GM23338 (cell line): ENCODE data around the gene NUAK2.

ENCODE experiments used
- CREB1 ChIP-seq: fragments of 250-450 bp; sonication (Bioruptor Pico); IDR thresholded peaks from 2 replicates; pipeline ENCODE4 v1.5.0; 2020; ENCODE audit warnings: low read depth, mild to moderate bottlenecking, moderate library complexity
- ETS1 ChIP-seq: IDR thresholded peaks from 2 replicates; pipeline ENCODE4 v1.6.1; 2016; ENCODE audit warnings: antibody characterized with exemption
- EZH2 ChIP-seq: fragments of 200-600 bp; sonication (generic); IDR thresholded peaks from one replicate; pipeline ENCODE4 v1.8.0; 2017; ENCODE audit warnings: antibody characterized with exemption, mild to moderate bottlenecking, low read depth; ENCODE audit not compliant: unreplicated experiment
- EZH2phosphoT487 ChIP-seq: fragments of 200-600 bp; sonication (generic); IDR thresholded peaks from one replicate; pipeline ENCODE4 v1.8.1; 2018; ENCODE audit warnings: antibody characterized with exemption; ENCODE audit not compliant: unreplicated experiment
- NANOG ChIP-seq: IDR thresholded peaks from 2 replicates; pipeline ENCODE4 v1.6.1; 2016; ENCODE audit warnings: antibody characterized with exemption, borderline replicate concordance
- POLR2AphosphoS5 ChIP-seq: IDR thresholded peaks from 2 replicates; pipeline ENCODE4 v1.6.1; 2016; ENCODE audit warnings: antibody characterized with exemption, low read depth
- REST ChIP-seq: IDR thresholded peaks from one replicate; pipeline ENCODE4 v1.6.1; 2018; ENCODE audit warnings: antibody characterized with exemption; ENCODE audit not compliant: unreplicated experiment
- STAT1 ChIP-seq: IDR thresholded peaks from one replicate; pipeline ENCODE4 v1.6.1; 2016; ENCODE audit warnings: antibody characterized with exemption; ENCODE audit not compliant: unreplicated experiment
- ZNF114 ChIP-seq: fragments of 250-450 bp; sonication (Bioruptor Pico); IDR thresholded peaks from 2 replicates; pipeline ENCODE4 v1.5.0; 2020; ENCODE audit warnings: mild to moderate bottlenecking, moderate library complexity
- TF ChIP-seq, protein P1 (sequence below), 2 experiments: fragments of 200-600 bp in 1 of 2; sonication (generic) in 1 of 2; conservative IDR thresholded peaks; 2 replicates each; pipeline versions ENCODE4 v1.5.1 to v1.6.1; 2016 to 2017; ENCODE audit warnings: antibody characterized with exemption in 2 of 2, low read depth in 2 of 2, mild to moderate bottlenecking in 2 of 2, moderate library complexity in 1 of 2

- TF ChIP-seq, protein P1, sequence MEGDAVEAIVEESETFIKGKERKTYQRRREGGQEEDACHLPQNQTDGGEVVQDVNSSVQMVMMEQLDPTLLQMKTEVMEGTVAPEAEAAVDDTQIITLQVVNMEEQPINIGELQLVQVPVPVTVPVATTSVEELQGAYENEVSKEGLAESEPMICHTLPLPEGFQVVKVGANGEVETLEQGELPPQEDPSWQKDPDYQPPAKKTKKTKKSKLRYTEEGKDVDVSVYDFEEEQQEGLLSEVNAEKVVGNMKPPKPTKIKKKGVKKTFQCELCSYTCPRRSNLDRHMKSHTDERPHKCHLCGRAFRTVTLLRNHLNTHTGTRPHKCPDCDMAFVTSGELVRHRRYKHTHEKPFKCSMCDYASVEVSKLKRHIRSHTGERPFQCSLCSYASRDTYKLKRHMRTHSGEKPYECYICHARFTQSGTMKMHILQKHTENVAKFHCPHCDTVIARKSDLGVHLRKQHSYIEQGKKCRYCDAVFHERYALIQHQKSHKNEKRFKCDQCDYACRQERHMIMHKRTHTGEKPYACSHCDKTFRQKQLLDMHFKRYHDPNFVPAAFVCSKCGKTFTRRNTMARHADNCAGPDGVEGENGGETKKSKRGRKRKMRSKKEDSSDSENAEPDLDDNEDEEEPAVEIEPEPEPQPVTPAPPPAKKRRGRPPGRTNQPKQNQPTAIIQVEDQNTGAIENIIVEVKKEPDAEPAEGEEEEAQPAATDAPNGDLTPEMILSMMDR (conservative IDR thresholded peaks at IDR 0.05; ENCODE audit: low read depth in 2 of 2) = no peak
- TF ChIP-seq EZH2 = no peak
- TF ChIP-seq REST = no peak
- no peak for TF ChIP-seq POLR2AphosphoS5
- no peak for TF ChIP-seq EZH2phosphoT487
- TF ChIP-seq STAT1 = no peak
- no peak for TF ChIP-seq ZNF114 (CRISPR knock-in tag)
- no peak for TF ChIP-seq CREB1 (CRISPR knock-in tag)
- TF ChIP-seq ETS1 = no peak
- TF ChIP-seq NANOG = no peak
Measured at GRCh38 chr1:205309741-205310140, 11.8 kb downstream of the NUAK2 start.
